ENCODE measurements around the gene RBBP7. TPM values are rescaled to one million over a fixed set of nuclear protein-coding genes. Genes with fewer than 3 reads are reported as not detected.

RBBP7 gene
- polyA plus RNA-seq, 4 donors, result 216 to 235 (median 225) TPM

DNA sequence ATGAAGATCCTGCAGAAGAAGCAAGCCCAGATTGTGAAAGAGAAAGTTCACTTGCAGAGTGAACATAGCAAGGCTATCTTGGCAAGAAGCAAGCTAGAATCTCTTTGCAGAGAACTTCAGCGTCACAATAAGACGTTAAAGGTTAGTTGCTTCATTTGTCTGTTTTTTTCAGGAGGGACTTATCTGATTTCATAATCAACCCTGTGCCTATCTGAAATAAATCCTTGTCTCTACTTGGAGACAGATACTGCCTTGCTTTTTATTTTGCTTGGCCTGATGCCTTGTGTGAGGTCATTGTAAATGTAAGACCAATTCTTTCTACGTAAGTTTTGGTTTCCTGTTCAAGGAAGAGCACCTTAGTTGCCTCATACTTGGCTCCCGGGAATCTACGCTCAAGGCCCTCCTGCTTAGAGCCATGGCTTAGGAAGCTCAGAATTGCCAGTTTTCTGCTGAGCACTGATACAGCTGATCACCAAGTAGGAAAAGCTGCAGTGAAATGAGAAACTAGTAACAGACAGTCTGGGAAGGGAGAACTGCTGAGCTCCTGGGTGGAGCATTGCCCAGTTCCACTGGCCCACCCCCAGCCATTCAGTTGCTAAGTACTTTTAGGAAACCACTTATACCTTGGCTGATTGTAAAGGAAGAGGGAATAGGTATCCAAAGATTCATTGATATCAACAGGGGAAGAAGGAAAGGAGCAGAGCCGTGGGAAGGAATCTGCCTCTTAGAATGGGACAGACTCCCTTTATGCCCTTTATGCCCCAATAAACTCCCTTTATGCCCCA lies 41.8 kb downstream of the RBBP7 start:
- no peak for DNase-seq (ENCODE audit: low read depth in 4 of 4, low spot score in 3 of 4)

DNA sequence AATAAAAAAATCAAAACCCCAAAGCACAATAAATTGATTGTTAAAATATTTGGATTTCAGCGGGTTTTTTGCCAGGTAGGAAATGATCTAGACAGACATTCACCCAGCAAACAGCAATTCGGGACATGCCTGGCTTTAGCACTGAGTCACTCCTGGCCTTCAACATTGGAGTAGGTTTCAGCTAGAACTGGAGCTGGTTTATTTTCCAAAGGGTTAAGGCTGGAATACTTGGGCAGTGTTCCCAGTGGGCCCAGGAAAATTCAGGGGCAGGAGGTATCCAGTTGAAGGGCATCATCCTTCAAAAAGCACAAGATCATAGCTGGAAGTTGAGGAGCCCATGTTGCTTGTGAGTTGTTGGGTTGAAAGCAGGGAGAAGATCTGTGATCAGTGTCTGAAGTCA lies 42.9 kb downstream of the RBBP7 start:
- no peak for DNase-seq (ENCODE audit: low read depth in 4 of 4, low spot score in 3 of 4)

DNA sequence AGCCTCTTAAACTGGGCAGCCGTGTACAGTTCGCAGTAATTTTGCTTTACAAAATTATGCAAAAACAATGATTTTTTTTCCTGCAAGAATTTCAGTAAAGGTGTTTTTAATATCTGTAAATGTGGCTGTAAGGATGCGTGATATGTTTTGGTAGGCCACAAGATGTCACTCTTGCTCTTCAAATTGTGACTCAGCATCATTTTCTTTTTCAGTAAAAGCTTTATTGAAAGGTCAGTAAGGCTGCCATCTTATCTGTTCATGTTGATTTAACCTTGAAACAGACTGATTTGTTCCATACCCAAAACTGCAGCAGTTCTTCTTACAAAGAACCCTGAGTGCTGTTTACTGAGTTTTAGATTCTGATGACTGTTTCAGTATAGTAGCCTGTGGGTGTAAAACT lies 44.0 kb downstream of the RBBP7 start:
- no peak for DNase-seq (ENCODE audit: low read depth in 4 of 4, low spot score in 3 of 4)

DNA sequence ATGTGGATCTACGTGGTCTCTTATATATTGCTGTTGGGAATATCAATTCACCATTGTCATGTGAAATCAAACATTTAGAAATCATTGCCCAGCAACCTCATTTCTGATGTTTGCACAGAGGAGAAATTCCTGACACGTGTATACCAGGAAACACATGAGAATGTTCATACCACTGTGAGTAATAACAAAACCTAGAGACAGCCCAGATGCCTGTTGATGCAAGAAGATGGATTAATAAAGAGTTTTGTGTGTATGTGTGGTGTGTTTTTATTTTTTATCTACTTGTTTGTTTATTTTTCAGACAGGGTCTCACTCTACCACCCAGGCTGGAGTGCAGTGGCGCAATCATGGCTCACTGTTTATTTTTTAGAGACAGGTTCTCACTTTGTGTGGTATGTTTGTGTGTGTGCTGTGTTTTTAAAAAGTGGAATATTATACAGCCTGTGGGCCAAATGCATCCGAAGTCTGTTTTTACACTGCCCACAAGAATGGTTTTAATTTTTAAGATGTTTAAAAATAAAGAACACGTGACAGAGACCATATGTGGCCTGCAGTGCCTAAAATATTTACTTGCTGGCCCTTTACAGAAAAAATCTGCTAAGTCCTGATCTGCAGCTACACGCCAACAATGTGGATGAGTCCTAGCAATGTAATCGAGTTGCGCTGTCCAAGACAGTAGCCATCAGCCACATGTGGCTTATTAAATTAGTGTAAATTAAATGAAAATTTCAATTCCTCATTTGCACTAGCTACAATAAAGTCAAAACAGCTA lies 44.7 kb downstream of the RBBP7 start:
- DNase-seq (ENCODE audit: low read depth in 4 of 4, low spot score in 3 of 4), result no peak

DNA sequence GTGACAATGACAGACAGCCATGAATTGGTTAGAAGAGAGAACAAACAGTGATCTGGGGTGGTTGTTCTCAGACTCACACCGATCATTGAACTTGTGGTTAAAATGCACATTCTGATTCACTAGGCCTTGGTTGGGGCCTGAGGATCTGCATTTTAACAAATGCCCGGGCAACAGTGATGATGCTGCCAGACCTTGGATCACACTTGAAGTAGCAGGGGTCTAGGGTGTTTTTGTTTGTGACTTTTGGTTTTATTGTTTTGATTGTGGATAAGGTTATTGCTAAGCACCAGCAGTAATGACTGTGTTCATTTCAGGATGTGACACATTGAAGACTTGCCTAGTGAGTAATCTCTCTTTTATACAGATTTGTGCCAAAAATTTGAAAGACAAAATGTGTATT lies 47.4 kb downstream of the RBBP7 start:
- no peak for DNase-seq (ENCODE audit: low read depth in 4 of 4, low spot score in 3 of 4)

DNA sequence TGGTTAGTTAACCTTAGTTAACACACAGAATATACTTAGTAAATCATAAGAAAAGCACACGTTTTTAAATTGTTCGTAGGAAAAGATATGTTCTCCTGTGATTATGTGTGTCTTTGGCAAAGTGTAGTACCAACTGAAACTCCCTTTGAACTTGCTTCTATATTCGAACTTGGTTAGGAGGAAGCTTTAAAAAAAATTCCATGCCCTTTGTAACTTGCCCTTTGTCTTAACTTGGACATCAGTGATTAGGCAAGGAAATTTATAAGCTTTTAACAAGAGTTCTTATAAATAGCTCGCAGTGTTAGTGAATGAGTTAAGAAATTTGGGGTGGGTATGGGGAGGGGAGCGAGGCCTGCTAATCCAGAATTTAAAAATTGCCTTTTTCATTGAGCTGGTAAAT lies 50.5 kb downstream of the RBBP7 start:
- DNase-seq (ENCODE audit: low read depth in 4 of 4, low spot score in 3 of 4), result no peak

DNA sequence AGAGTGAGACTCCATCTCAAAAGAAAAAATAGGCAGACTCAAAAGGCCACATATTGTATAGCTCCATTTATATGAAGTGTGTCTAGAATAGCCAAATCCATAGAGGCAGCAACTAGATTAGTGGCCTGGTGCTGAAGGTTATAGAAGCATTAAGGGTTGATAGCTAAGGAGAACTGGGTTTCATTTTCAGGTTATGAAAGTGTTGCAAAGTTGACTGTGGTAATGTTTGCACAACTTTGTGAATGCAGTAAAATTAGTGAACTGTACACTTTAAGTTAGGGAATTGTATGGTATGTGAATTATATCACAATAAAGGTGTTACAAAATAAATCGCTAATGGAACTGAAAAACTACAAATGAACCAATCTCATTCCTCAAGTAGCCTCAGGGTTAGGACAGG lies 55.6 kb downstream of the RBBP7 start:
- no peak for DNase-seq (ENCODE audit: low read depth in 4 of 4, low spot score in 3 of 4)

DNA sequence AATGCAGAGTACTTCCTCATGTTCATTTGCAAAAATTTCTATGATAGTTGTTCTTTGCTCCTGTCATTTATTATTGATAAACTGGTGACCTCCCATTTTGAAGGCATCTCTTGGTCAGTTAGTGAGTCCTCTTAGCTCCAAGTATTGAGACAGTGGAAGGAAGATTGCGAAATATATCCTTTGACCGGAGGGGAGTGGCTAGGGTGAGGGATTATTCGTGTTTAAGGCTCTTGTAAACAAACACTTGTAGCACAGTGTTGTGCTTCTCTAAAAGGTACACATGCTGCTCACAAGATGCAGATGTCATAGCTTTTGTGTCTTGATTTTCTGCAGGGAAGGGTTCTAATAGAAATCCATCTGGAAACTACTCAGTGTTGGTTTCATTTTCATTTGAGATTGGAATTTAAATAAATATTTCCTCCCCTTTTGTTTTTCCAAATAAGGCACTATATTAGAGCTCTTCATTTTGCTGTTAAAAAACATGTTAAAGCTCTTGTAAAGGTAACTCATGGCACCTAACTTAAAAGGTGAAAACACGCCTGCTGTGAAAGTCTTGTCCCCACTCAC lies 62.1 kb downstream of the RBBP7 start:
- DNase-seq (ENCODE audit: low read depth in 4 of 4, low spot score in 3 of 4), result no peak

DNA sequence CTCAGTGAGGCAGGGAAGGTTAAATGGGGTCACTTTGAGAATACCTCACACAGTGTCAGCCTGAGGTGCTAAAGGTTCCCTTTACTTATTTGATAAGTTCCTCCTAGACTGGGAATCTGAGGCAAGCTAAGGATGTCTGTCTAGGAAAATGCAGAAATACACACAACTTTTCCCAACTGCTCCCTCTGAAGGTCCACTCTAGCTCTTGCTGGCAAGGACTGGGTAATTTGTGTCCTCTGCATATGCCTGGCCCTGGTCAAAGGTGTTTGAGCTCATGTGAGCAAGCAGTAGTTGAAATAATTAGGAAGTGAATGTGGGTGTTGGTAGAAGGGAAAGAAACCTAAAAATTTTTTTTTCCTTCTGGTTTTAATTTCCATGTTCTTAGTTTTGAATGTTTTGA lies 62.6 kb downstream of the RBBP7 start:
- DNase-seq (ENCODE audit: low read depth in 4 of 4, low spot score in 3 of 4), result no peak

DNA sequence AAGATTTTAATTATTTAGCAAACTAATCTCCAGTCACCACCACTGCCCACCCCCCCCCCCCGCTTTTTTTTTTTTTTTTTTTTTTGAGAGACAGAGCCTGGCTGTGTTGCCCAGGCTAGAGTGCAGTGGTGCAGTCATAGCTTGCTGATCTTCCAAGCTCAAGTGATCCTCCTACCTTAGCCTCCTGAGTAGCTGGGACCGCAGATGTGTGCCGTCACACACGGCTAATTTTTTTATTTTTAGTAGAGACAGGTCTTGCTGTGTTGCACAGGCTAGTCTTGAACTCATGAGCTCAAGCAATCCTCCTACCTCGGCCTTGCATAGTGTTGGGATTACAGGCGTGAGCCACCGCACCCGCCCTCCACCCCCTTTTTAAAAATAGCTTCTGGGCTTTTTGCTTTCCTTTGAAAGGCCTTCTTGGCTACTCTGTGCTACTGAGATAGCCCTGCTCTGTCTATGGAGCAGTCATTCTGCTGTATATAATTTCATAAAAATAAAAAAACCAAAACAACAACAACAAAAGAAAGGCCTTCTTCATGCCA lies 65.2 kb downstream of the RBBP7 start:
- no peak for DNase-seq (ENCODE audit: low read depth in 4 of 4, low spot score in 3 of 4)

DNA sequence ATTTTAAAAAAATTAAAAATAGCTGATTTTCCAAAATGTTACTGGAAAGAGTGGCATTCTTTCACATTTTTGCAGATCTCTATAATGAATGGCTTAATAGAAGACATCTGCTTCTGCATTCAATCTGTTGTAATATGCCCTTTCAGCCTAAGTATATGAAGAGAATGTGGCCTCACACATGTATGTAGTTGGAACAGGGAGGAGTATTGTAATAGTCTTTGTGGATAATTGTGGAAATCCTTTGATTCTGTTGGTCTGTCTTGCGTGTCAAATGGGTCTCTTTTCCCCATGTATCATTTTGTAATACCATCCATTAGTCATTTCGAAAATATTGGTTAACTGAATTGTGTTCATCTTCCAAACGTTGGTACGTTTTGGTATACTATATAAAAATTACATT lies 72.3 kb downstream of the RBBP7 start:
- no peak for DNase-seq (ENCODE audit: low read depth in 4 of 4, low spot score in 3 of 4)

DNA sequence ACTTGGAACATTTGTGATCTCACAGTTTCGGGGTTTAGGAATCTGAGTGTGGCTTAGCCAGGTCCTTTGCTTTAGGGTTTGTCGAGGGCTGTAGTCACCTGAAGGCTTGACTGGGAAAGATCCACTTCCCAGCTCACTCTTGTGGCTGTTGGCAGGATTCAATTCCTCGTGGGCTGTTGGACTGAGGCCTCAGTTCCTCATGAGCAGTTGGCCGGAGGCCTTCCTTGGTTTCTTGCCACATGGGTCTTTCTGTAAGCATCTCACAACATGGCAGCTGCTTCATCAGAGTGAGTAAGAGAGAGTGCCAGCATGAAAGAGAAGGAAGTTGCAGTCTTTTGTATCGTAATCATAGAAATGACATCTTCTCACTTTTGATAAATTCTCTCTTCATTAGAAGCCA lies 72.8 kb downstream of the RBBP7 start:
- no peak for DNase-seq (ENCODE audit: low read depth in 4 of 4, low spot score in 3 of 4)

DNA sequence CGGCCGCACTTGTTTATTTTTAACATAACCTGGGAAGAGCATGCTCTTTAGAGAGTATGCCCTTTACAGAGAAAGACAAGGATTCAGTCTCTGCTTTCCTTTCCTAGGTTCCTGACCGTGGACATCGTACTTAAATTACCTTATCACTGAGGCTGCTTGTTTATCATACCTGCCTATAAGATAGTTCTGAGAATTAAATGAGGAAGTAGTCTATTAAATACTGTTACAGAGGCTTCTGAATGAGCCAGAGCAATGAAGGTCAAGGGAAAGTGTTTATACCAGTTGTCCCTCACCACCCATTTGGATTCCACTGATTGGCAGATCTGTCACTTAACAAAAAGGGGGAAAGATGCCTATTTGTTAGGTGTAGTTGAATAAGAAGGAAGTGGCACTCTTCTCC lies 73.9 kb downstream of the RBBP7 start:
- no peak for DNase-seq (ENCODE audit: low read depth in 4 of 4, low spot score in 3 of 4)

Other genes with a start within 250 kb of the RBBP7 start
- not detected for gene S100G, start 220.2 kb downstream of the RBBP7 start, polyA plus RNA-seq (ENCODE audit: insufficient read length in 4 of 4)
- 10 to 100 TPM; 31.1 to 44.3 (median 38.3) TPM for gene CTPS2, start 157.7 kb downstream of the RBBP7 start, polyA plus RNA-seq (ENCODE audit: insufficient read length in 4 of 4)
- 10 to 100 TPM; 18.5 to 35.3 (median 32.2) TPM for gene SYAP1, start 150.8 kb downstream of the RBBP7 start, polyA plus RNA-seq (ENCODE audit: insufficient read length in 4 of 4)
- 10 to 100 TPM; 13.9 to 17.7 (median 16.5) TPM for gene TXLNG, start 83.9 kb downstream of the RBBP7 start, polyA plus RNA-seq (ENCODE audit: insufficient read length in 4 of 4)
- gene REPS2, start 76.3 kb upstream of the RBBP7 start, polyA plus RNA-seq (ENCODE audit: insufficient read length in 4 of 4), result 10 to 100 TPM; 11.2 to 20.7 (median 14.1) TPM